Neural progenitor cell (in vitro differentiated cells): ENCODE results near the gene FBXO22.

Experiments
- EZH2 ChIP-seq: fragments of 200-600 bp; sonication (generic); IDR thresholded peaks from 2 replicates; pipeline ENCODE4 v1.6.1; 2017; ENCODE audit warnings: antibody characterized with exemption, mild to moderate bottlenecking, moderate library complexity
- TF ChIP-seq, protein P1 (sequence below): fragments of 200-600 bp; sonication (generic); IDR thresholded peaks from 2 replicates; pipeline ENCODE4 v1.5.1; 2017; ENCODE audit warnings: antibody characterized with exemption, mild to moderate bottlenecking

DNA sequence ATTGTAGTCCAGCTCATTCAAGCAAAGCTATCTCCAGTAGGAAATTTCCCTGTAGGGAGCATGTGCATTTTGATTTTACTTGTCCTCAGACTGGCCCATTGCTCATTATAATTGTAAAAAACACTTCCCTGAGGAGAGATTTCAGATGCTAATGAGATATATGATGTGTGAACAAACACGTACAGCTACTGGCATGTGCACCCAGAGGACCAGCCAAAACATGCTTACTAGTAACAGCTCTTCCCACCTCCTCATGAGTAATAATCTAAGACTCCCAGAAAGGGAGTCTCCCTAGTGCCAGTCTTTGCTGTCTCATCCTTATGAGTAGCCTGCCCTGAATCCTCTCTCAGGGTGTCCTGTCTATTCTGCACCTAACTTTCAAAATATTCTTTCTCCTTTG lies 43.4 kb downstream of the FBXO22 start:
- TF ChIP-seq, protein P1, sequence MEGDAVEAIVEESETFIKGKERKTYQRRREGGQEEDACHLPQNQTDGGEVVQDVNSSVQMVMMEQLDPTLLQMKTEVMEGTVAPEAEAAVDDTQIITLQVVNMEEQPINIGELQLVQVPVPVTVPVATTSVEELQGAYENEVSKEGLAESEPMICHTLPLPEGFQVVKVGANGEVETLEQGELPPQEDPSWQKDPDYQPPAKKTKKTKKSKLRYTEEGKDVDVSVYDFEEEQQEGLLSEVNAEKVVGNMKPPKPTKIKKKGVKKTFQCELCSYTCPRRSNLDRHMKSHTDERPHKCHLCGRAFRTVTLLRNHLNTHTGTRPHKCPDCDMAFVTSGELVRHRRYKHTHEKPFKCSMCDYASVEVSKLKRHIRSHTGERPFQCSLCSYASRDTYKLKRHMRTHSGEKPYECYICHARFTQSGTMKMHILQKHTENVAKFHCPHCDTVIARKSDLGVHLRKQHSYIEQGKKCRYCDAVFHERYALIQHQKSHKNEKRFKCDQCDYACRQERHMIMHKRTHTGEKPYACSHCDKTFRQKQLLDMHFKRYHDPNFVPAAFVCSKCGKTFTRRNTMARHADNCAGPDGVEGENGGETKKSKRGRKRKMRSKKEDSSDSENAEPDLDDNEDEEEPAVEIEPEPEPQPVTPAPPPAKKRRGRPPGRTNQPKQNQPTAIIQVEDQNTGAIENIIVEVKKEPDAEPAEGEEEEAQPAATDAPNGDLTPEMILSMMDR, result no peak
- TF ChIP-seq EZH2, result no peak
